NB4 (cell line): ENCODE results near the gene CD200.
A peak's percentile ranks its signal among the peaks of the same experiment; 100 is the strongest.

Experiments
- DNase-seq: peaks from one replicate; pipeline ENCODE4 v3.0.0; 2010; ENCODE audit warnings: low read depth
- H3K4me3 ChIP-seq: one replicate; pipeline ENCODE4 v1.5.1; 2011; ENCODE audit warnings: mild to moderate bottlenecking, low read depth, low read length, moderate library complexity
- MAX ChIP-seq: IDR thresholded peaks from 2 replicates; pipeline ENCODE4 v1.6.1; 2011; ENCODE audit warnings: low read depth, low read length
- MYC ChIP-seq: IDR thresholded peaks from 2 replicates; pipeline ENCODE4 v1.6.1; 2011; ENCODE audit warnings: low read depth, low read length
- POLR2A ChIP-seq: IDR thresholded peaks from 2 replicates; pipeline ENCODE4 v1.6.1; 2011; ENCODE audit warnings: mild to moderate bottlenecking; ENCODE audit not compliant: insufficient read length; ENCODE audit errors: extremely low read depth
- TF ChIP-seq, protein P1 (sequence below): IDR thresholded peaks from one replicate; pipeline ENCODE4 v1.5.1; 2012; ENCODE audit warnings: low read depth, low read length

The CD200 gene

DNA sequence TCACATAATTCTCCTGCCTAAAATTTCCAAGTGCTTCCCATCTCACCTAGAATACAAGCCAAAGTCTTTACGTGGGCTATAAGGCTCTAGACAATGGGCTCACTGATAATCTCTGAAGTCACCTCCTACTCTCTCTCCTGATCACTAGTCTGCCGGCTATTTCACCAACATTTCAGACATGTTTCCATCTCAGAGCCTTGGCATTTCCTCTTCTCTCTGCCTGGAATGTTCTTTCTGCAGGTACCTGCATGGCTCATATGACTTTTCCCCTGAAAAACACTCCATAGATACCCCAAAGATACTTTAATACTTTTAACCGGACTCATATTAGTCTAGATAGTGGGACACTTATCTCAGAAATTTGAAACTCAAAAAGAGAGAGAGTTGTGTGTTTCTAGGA lies 32.7 kb downstream of the CD200 start:
- TF ChIP-seq POLR2A (no peak), MYC (no peak), MAX (no peak)
- TF ChIP-seq, protein P1, sequence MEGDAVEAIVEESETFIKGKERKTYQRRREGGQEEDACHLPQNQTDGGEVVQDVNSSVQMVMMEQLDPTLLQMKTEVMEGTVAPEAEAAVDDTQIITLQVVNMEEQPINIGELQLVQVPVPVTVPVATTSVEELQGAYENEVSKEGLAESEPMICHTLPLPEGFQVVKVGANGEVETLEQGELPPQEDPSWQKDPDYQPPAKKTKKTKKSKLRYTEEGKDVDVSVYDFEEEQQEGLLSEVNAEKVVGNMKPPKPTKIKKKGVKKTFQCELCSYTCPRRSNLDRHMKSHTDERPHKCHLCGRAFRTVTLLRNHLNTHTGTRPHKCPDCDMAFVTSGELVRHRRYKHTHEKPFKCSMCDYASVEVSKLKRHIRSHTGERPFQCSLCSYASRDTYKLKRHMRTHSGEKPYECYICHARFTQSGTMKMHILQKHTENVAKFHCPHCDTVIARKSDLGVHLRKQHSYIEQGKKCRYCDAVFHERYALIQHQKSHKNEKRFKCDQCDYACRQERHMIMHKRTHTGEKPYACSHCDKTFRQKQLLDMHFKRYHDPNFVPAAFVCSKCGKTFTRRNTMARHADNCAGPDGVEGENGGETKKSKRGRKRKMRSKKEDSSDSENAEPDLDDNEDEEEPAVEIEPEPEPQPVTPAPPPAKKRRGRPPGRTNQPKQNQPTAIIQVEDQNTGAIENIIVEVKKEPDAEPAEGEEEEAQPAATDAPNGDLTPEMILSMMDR: no peak
- H3K4me3 ChIP-seq: no peak overlapping the region
- no peak for DNase-seq

DNA sequence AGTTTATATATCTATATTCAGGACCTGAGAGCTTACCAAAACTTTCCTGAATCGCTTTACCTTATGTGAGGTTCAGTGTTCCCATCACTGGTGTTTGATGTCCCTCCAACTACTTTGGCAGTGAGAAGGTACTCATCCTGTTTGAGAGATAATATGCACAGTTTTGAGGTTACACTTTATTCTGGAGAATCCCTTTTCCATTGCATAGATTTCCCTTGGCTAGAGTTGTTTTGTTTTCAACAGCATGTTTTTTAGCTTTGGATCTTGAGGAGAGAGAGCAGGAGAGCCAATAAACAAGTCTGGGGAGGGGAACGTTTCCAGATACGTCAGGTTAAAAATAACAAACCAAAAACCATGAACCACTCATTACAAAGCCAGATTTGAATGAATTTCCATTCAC lies 33.6 kb downstream of the CD200 start:
- H3K4me3 ChIP-seq: no peak overlapping the region
- no peak for TF ChIP-seq POLR2A
- TF ChIP-seq MYC: no peak
- no peak for TF ChIP-seq MAX
- TF ChIP-seq, protein P1: no peak
- no peak for DNase-seq

DNA sequence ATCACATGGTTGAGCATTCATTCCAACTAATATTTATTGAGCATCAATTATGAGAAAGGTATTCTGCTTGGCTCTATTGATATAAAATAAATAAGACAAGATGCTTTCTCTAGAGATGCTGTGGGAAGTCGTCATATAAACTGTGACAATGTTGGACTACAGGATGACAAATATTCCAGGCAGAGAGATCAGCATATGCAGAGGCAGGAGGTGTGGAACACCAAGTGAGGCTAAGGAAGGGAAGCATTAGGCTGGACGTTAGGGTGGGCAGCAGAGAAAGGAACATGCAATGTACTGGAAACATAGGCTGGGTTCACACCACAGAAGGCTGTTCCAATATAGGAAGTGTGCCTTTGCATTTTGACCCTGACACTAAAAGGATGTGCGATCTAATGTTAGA lies 38.6 kb downstream of the CD200 start:
- DNase-seq: no peak
- no peak for TF ChIP-seq MAX
- no peak for TF ChIP-seq POLR2A
- TF ChIP-seq MYC: no peak
- TF ChIP-seq, protein P1: no peak
- H3K4me3 ChIP-seq: no peak overlapping the region

- H3K4me3 ChIP-seq: no peak overlapping the region
- TF ChIP-seq MYC (no peak), MAX (no peak), POLR2A (no peak)
- TF ChIP-seq, protein P1: no peak
- peak; percentile 70 for DNase-seq
Observed at GRCh38 chr3:112372396-112372795, 39.4 kb downstream of the CD200 start.

- TF ChIP-seq MAX: no peak
- no peak for TF ChIP-seq MYC
- TF ChIP-seq, protein P1: no peak
- no peak for TF ChIP-seq POLR2A
- H3K4me3 ChIP-seq: no peak overlapping the region
- DNase-seq: no peak
Observed at GRCh38 chr3:112373476-112373875, 40.5 kb downstream of the CD200 start.

DNA sequence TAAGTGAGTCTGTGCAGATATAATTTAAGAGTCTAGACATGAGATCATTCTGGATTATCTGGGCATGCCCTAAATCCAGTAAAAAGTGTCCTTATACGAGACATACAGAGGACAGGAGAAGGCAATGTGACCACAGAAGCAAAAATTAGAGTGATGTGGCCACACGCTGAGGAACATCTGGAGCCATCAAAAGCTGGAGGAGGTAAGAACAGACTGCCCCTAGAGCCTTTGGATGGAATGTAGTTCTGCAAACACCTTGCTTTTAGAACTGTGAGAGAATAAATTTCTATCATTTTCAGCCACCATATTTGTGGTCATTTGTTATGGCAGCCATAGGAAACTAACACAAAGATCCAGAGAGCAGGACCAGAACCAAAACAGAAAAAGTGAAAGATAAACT lies 41.0 kb downstream of the CD200 start:
- peak; percentile 64 for DNase-seq
- H3K4me3 ChIP-seq: no peak overlapping the region
- no peak for TF ChIP-seq MAX
- TF ChIP-seq POLR2A: no peak
- TF ChIP-seq, protein P1: no peak
- TF ChIP-seq MYC: no peak
